Esophagus squamous epithelium (tissue), 5 donors: ENCODE data around the gene PTPRG. TPM values are rescaled to one million over a fixed set of nuclear protein-coding genes. Genes with fewer than 3 reads are reported as not detected.

ENCODE experiments used
- DNase-seq: peaks from one replicate; lab custom pipeline; 2025; lab: John Stamatoyannopoulos, UW
- H3K27ac ChIP-seq, 4 donors: fragments of 200-600 bp; sonication (generic); one replicate each; pipeline ENCODE4 v1.5.1; 2016 to 2019; ENCODE audit warnings: mild to moderate bottlenecking in 1 of 4
- H3K27me3 ChIP-seq, 4 donors: fragments of 200-600 bp; sonication (generic); 1 replicate in 3 of 4; 2 replicates in 1 of 4; pipeline versions ENCODE4 v1.5.1 to v1.6.0; 2017 to 2021; ENCODE audit warnings: antibody characterized with exemption in 1 of 4
- H3K36me3 ChIP-seq, 3 donors: fragments of 200-600 bp; sonication (generic); one replicate each; pipeline ENCODE4 v1.5.1; 2016 to 2019
- H3K4me1 ChIP-seq, 3 donors: fragments of 200-600 bp; sonication (generic); one replicate each; pipeline ENCODE4 v1.5.1; 2017 to 2019
- H3K4me3 ChIP-seq, 4 donors: fragments of 200-600 bp; sonication (generic); 1 replicate in 3 of 4; 2 replicates in 1 of 4; pipeline ENCODE4 v1.5.1; 2016 to 2019; ENCODE audit warnings: mild to moderate bottlenecking in 2 of 4, moderate library complexity in 1 of 4
- H3K9me3 ChIP-seq, 3 donors: fragments of 200-600 bp; sonication (generic); one replicate each; pipeline ENCODE4 v1.5.1; 2016 to 2019
- CTCF ChIP-seq, 6 experiments: fragments of 450-650 bp in 4 of 6; fragments of 200-600 bp in 2 of 6; sonication (generic) in 2 of 6; IDR thresholded peaks; one replicate each; pipeline ENCODE4 v1.5.1; 2016 to 2019; ENCODE audit warnings: antibody characterized with exemption in 6 of 6, mild to moderate bottlenecking in 4 of 6, moderate library complexity in 4 of 6
- POLR2A ChIP-seq, 4 donors: fragments of 450-650 bp; IDR thresholded peaks; one replicate each; pipeline ENCODE4 v1.6.1; 2017; ENCODE audit warnings: antibody characterized with exemption in 4 of 4, mild to moderate bottlenecking in 4 of 4, moderate library complexity in 3 of 4
- WGBS, 2 donors: methylation state at CpG; one replicate each; pipeline ENCODE4 v1.1.5; 2018; 5-methylcytosine and 5-hydroxymethylcytosine counted together
- intact Hi-C: fragments of 100-400 bp; cut with DNase I; formaldehyde crosslinking; loops from one replicate; pipeline ENCODE4 v1.15.0; 2022
- total RNA-seq, 4 donors: library from RNA; depleted of rRNA; stranded (reverse); fragments of >200 nt; gene quantifications; one replicate each; pipeline ENCODE4 v1.1.0, GENCODE V29; 2016
- donor health status: DM: yes; HTN: yes; CAD: no.

The PTPRG gene
- total RNA-seq, 4 donors from 2014 or later, result 3.7 to 42.2 (median 15.2) TPM

- Histone ChIP-seq H3K4me1 (peaks cover 0 to 10% (median 5%) of the 10 kb centered on the region in 3 donors), H3K27me3 (no peaks in the 10 kb centered on the region), H3K36me3 (no peaks in the 10 kb centered on the region), H3K9me3 (no peaks in the 10 kb centered on the region), H3K27ac (no peak overlapping the region), H3K4me3 (no peak overlapping the region)
- 36 to 47% methylated on average over 2 of the region's 2 CpGs for WGBS, 2 donors
- no peak for DNase-seq
- TF ChIP-seq POLR2A (IDR thresholded peaks at IDR 0.05), result no peak
- TF ChIP-seq CTCF (IDR thresholded peaks at IDR 0.05), result no peak
- intact Hi-C loops, result no loop called here
Observed at GRCh38 chr3:61876797-61877196, 315.4 kb downstream of the PTPRG start.

DNA sequence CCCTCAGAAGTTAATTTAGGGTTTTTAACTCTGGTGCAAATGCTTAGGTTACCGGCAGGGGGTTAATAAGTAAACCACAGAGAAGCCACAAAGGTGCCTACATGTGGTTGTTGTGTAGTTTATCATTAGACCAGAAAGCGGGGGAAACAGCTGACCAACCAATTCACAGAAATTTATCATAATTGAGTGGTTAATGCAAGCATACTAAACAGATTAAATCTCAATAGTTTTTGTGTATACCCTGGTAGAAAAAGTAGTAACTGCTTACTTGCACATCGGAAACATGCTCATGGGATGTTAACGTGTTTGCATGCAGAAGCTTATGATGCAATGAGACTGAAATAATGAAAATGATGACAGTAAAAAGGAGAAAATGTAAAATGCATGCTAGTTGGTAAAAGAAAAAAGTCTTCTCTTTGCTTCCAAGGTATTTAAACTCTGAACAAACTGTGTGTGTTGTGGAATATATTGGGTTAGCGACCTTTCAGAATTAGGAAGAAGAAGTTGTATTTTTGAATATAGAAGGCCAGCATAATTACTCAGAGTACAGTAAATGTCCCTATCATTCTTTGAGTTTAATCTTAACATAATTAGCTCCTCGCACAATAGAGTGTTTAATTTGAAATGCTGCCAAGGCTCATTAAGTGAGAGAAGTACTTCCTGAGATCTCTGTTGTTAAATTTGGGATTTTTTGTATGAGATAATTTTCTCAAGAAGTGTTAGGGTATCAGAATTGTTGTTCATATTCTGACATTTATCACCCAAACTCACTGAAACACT, 316.2 kb downstream of the PTPRG start:
- no peaks in the 10 kb centered on the region for H3K27me3 ChIP-seq
- H3K4me3 ChIP-seq, result no peak overlapping the region
- H3K27ac ChIP-seq, result no peak overlapping the region
- intact Hi-C loops, result no loop called here
- H3K4me1 ChIP-seq, result peaks cover 0 to 10% (median 5%) of the 10 kb centered on the region in 3 donors
- H3K9me3 ChIP-seq, result no peaks in the 10 kb centered on the region
- 49 to 65% methylated on average over 6 of the region's 6 CpGs for WGBS, 2 donors
- H3K36me3 ChIP-seq, result no peaks in the 10 kb centered on the region
- no peak for DNase-seq
- TF ChIP-seq CTCF (IDR thresholded peaks at IDR 0.05), result no peak

GRCh38 chr3:61882253-61882652, 320.9 kb downstream of the PTPRG start:
- intact Hi-C loops, result no loop called here
- Histone ChIP-seq H3K9me3 (no peaks in the 10 kb centered on the region), H3K36me3 (no peaks in the 10 kb centered on the region), H3K4me3 (no peak overlapping the region), H3K27ac (no peak overlapping the region), H3K27me3 (no peaks in the 10 kb centered on the region), H3K4me1 (peaks cover 0 to 5% (median 3%) of the 10 kb centered on the region in 3 donors)
- no peak for DNase-seq
- TF ChIP-seq POLR2A (IDR thresholded peaks at IDR 0.05), result no peak
- TF ChIP-seq CTCF (IDR thresholded peaks at IDR 0.05), result no peak

DNA sequence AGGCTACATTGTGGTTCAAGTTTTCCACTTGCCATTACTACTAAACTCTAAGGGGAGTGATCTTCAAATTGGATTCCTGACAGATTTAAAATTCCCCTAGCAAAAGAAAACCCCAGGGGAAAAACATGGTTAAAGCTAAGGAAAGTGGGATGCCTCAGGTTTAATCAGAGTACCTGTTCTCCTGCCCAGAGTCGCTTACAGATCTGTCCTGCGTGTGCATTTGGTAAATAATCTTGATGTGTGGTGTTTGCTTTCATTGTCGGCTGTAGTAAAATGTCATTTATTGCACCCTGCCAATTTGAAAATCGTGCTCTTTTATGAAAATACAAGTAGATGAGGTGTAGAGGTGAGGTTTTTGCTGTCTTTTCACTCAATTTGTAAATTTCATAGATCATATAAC, 323.4 kb downstream of the PTPRG start:
- WGBS, 2 donors, result 80 to 89% methylated on average over 4 of the region's 4 CpGs
- no peaks in the 10 kb centered on the region for H3K4me1 ChIP-seq
- no peak for DNase-seq
- TF ChIP-seq CTCF (IDR thresholded peaks at IDR 0.05) (no peak), POLR2A (IDR thresholded peaks at IDR 0.05) (no peak)
- H3K27ac ChIP-seq, result no peak overlapping the region
- H3K36me3 ChIP-seq, result no peaks in the 10 kb centered on the region
- H3K9me3 ChIP-seq, result no peaks in the 10 kb centered on the region
- intact Hi-C loops, result no loop called here
- H3K4me3 ChIP-seq, result no peak overlapping the region
- no peaks in the 10 kb centered on the region for H3K27me3 ChIP-seq

- Histone ChIP-seq H3K4me1 (no peaks in the 10 kb centered on the region), H3K9me3 (no peaks in the 10 kb centered on the region)
- WGBS, 2 donors, result 77 to 88% methylated on average over 3 to 5 of the region's 6 CpGs
Observed at GRCh38 chr3:61885414-61885813, 324.0 kb downstream of the PTPRG start.

More at GRCh38 chr3:61885414-61885813, 324.0 kb downstream of the PTPRG start:
- DNase-seq, result no peak
- no peak overlapping the region for H3K4me3 ChIP-seq
- H3K27me3 ChIP-seq, result no peaks in the 10 kb centered on the region
- intact Hi-C loops, result no loop called here
- no peaks in the 10 kb centered on the region for H3K36me3 ChIP-seq
- H3K27ac ChIP-seq, result no peak overlapping the region
- TF ChIP-seq CTCF (IDR thresholded peaks at IDR 0.05) (no peak), POLR2A (IDR thresholded peaks at IDR 0.05) (no peak)
